Thoracic aorta (tissue), 2 donors: Measurements from ENCODE around the gene PLEKHA8. TPM values are rescaled to one million over a fixed set of nuclear protein-coding genes. Genes with fewer than 3 reads are reported as not detected.

Experiments used
- ATAC-seq: fragments of 150-250 bp; one replicate; pipeline ENCODE4 v1.8.0; 2017; ENCODE audit warnings: low read depth; ENCODE audit not compliant: insufficient number of reproducible peaks, low FRiP score
- DNase-seq: peaks from one replicate; pipeline ENCODE4 v3.0.0-alpha.2; 2020; ENCODE audit warnings: low spot score
- H3K27ac ChIP-seq, 2 donors: fragments of 200-600 bp; sonication (generic); 1 replicate in 1 of 2; 2 replicates in 1 of 2; pipeline ENCODE4 v1.5.1; 2016; ENCODE audit warnings: mild to moderate bottlenecking in 2 of 2, moderate library complexity in 2 of 2
- H3K27me3 ChIP-seq: fragments of 200-600 bp; sonication (generic); replicated peaks from 2 replicates; pipeline ENCODE4 v1.6.0; 2016; ENCODE audit warnings: mild to moderate bottlenecking; ENCODE audit not compliant: insufficient read depth
- H3K36me3 ChIP-seq: fragments of 200-600 bp; sonication (generic); one replicate; pipeline ENCODE4 v1.5.1; 2016
- H3K4me1 ChIP-seq, 2 donors: fragments of 200-600 bp; sonication (generic); 1 replicate in 1 of 2; 2 replicates in 1 of 2; pipeline versions ENCODE4 v1.5.1 to v1.6.0; 2016; ENCODE audit warnings: low read depth in 2 of 2, mild to moderate bottlenecking in 1 of 2; ENCODE audit not compliant: control insufficient read depth in 1 of 2
- H3K4me3 ChIP-seq: fragments of 200-600 bp; sonication (generic); 2 replicates; pipeline ENCODE4 v1.5.1; 2016; ENCODE audit warnings: mild to moderate bottlenecking
- H3K9me3 ChIP-seq: fragments of 200-600 bp; sonication (generic); 2 replicates; pipeline ENCODE4 v1.5.1; 2016
- total RNA-seq, 2 donors: library from RNA; depleted of rRNA; stranded (reverse); fragments of >200 nt; gene quantifications; one replicate each; pipeline versions ENCODE4 v1.1.0 to v1.2.3, GENCODE V29; 2016
- TF ChIP-seq, protein P1 (sequence below): fragments of 200-600 bp; sonication (generic); IDR thresholded peaks from one replicate; pipeline ENCODE4 v1.5.1; 2019; ENCODE audit warnings: antibody characterized with exemption

PLEKHA8 gene
- total RNA-seq, 2 donors from 2014 or later = 6.6 to 10.0 TPM

DNA sequence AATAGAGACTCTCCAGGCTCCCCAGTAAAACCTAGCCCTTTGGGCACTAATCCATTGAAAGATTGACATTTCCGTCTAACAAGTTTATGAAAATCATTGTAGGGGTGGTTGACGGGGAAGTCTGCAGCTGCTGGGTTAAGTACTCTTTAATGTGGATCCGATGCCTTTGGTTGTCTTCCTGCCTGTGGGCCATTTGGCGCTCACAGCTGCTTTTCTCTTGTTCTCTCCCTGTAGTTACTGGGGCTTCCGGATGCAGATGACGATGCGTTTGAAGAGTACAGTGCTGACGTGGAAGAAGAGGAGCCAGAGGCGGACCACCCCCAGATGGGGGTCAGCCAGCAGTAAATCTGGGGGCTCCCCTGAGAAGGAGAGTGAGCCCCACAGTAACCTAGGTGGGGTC, 129.0 kb downstream of the PLEKHA8 start:
- no peaks in the 10 kb centered on the region for H3K27me3 ChIP-seq
- ATAC-seq (no peak), DNase-seq (no peak)
- TF ChIP-seq, protein P1, sequence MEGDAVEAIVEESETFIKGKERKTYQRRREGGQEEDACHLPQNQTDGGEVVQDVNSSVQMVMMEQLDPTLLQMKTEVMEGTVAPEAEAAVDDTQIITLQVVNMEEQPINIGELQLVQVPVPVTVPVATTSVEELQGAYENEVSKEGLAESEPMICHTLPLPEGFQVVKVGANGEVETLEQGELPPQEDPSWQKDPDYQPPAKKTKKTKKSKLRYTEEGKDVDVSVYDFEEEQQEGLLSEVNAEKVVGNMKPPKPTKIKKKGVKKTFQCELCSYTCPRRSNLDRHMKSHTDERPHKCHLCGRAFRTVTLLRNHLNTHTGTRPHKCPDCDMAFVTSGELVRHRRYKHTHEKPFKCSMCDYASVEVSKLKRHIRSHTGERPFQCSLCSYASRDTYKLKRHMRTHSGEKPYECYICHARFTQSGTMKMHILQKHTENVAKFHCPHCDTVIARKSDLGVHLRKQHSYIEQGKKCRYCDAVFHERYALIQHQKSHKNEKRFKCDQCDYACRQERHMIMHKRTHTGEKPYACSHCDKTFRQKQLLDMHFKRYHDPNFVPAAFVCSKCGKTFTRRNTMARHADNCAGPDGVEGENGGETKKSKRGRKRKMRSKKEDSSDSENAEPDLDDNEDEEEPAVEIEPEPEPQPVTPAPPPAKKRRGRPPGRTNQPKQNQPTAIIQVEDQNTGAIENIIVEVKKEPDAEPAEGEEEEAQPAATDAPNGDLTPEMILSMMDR = no peak
- H3K4me3 ChIP-seq = no peak overlapping the region
- no peaks in the 10 kb centered on the region for H3K9me3 ChIP-seq
- no peak overlapping the region for H3K27ac ChIP-seq
- peaks cover 6% of the 10 kb centered on the region for H3K36me3 ChIP-seq
- H3K4me1 ChIP-seq = peaks cover 0 to 7% of the 10 kb centered on the region in 2 donors

DNA sequence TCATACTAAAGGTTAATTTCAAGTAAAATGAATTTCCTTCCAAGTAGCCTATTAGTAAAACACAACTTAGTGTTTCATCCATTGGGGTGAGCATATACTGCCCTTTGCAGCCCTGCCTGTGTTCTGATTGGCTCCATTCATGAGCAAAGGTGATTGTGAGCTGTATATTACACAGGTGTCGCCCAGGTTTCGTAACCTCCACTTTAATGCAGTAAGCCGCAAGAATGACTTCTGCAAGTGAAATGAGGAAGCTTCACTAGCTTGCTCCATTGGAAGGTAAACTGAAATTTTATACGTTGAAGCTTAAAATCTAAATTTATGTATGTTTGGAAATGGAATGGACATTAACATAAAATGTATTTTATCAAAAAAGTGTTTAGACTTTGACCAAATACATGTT, 131.0 kb downstream of the PLEKHA8 start:
- Histone ChIP-seq H3K4me1 (peaks cover 8 to 24% of the 10 kb centered on the region in 2 donors), H3K36me3 (peaks cover under 1% of the 10 kb centered on the region), H3K4me3 (no peak overlapping the region), H3K27ac (no peak overlapping the region), H3K27me3 (no peaks in the 10 kb centered on the region), H3K9me3 (no peaks in the 10 kb centered on the region)
- DNase-seq = no peak
- TF ChIP-seq, protein P1 = no peak
- no peak for ATAC-seq

DNA sequence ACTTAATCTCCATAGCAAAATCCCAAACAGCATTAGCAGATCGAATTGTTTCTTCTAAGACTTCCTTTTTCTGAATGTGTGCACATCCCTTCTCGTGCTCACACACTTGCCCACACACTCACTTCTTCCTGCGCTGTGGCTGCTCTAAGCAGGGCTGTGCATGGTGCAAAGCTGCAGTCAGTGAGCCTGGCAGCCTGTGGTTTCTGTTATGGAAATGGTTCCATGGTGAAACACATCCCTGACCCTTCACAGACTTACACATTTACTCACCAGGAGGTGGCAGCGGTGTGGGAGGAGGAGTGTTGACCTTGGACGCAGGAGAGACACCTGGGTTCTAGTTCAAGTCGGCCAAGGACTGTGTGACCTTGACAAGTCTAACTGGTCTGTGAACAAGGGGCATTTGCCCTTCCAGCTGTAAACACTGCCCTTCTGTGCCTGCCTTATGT, 131.5 kb downstream of the PLEKHA8 start:
- Histone ChIP-seq H3K36me3 (no peaks in the 10 kb centered on the region), H3K27me3 (no peaks in the 10 kb centered on the region), H3K27ac (peak overlapping the region in 1 of 2 donors; percentile 13), H3K4me3 (no peak overlapping the region), H3K9me3 (no peaks in the 10 kb centered on the region), H3K4me1 (peaks cover 8 to 29% of the 10 kb centered on the region in 2 donors)
- TF ChIP-seq, protein P1 = no peak
- ATAC-seq (no peak), DNase-seq (no peak)

DNA sequence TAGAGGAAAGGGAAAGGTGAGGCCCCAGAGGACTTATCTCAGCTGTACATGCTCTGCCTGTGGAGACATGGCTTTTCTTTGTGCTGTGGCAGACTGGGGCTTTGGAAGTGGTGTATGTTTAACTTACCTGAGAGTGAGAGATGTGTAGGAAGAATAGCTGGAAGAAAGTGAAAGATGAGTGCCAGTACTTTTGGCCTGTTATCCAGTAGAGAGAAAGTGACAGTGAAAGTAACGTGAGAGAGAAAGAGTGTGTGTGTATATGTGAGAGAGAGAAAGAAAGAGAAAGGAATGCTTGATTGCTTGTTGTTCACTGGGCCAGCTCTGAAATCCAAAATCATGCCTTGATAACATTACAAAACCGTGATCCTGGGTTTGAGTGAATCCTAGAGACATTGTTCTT, 132.1 kb downstream of the PLEKHA8 start:
- Histone ChIP-seq H3K36me3 (no peaks in the 10 kb centered on the region), H3K9me3 (no peaks in the 10 kb centered on the region), H3K27me3 (no peaks in the 10 kb centered on the region), H3K4me3 (no peak overlapping the region), H3K27ac (peak overlapping the region in 1 of 2 donors; percentile 13), H3K4me1 (peaks cover 8 to 32% of the 10 kb centered on the region in 2 donors)
- TF ChIP-seq, protein P1 = no peak
- DNase-seq (no peak), ATAC-seq (no peak)

DNA sequence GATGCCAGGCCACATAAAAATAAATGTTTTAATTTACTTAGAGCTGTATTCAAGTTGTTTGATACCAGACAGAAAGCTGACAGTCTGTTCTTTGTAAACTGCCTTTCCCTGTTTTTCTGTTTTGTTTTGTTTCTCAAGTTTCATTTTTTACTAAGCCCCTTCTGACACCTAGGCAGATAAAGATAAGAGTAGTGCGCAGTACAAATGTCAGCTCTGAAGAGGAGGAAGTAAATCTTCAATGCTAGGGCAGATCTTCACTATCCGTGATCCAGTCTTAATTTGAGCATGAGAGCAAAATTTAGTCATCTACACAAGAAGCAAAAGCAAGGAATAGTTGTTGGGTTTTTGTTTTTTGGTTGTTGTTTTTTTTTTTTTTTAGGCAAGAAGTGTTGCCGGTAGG, 133.9 kb downstream of the PLEKHA8 start:
- ATAC-seq = no peak
- no peaks in the 10 kb centered on the region for H3K9me3 ChIP-seq
- peaks cover 8 to 32% of the 10 kb centered on the region in 2 donors for H3K4me1 ChIP-seq
- no peaks in the 10 kb centered on the region for H3K36me3 ChIP-seq
- H3K27ac ChIP-seq = peak overlapping the region in 1 of 2 donors; percentile 53
- no peaks in the 10 kb centered on the region for H3K27me3 ChIP-seq
- DNase-seq = no peak
- no peak overlapping the region for H3K4me3 ChIP-seq
- TF ChIP-seq, protein P1 = no peak
